ENCODE data around the gene PEX14.

The PEX14 gene

GRCh38 chr1:10662824-10663677, 188.3 kb downstream of the PEX14 start:
- DNase-seq (ENCODE audit: low read depth in 2 of 2), result no peak

- DNase-seq (ENCODE audit: low read depth in 2 of 2), result no peak
These were observed 188.9 kb downstream of the PEX14 start for GRCh38 chr1:10663678-10664035.

- no peak for DNase-seq (ENCODE audit: low read depth in 2 of 2)
These were observed 189.5 kb downstream of the PEX14 start for GRCh38 chr1:10664251-10664650.

GRCh38 chr1:10665226-10665625, 190.5 kb downstream of the PEX14 start:
- DNase-seq (ENCODE audit: low read depth in 2 of 2), result no peak

- no peak for DNase-seq (ENCODE audit: low read depth in 2 of 2)
These were observed 191.4 kb downstream of the PEX14 start for GRCh38 chr1:10665930-10666850.

- no peak for DNase-seq (ENCODE audit: low read depth in 2 of 2)
These were observed 193.4 kb downstream of the PEX14 start for GRCh38 chr1:10667861-10668761.

- DNase-seq (ENCODE audit: low read depth in 2 of 2), result no peak
These were observed 194.8 kb downstream of the PEX14 start for GRCh38 chr1:10669570-10669969.

- DNase-seq (ENCODE audit: low read depth in 2 of 2), result no peak
These were observed 195.4 kb downstream of the PEX14 start for GRCh38 chr1:10670190-10670589.

GRCh38 chr1:10671090-10671489, 196.3 kb downstream of the PEX14 start:
- DNase-seq (ENCODE audit: low read depth in 2 of 2), result no peak

- DNase-seq (ENCODE audit: low read depth in 2 of 2), result no peak
These were observed 197.0 kb downstream of the PEX14 start for GRCh38 chr1:10671622-10672342.

- DNase-seq (ENCODE audit: low read depth in 2 of 2), result no peak
These were observed 197.7 kb downstream of the PEX14 start for GRCh38 chr1:10672343-10673050.

GRCh38 chr1:10673109-10673711, 198.5 kb downstream of the PEX14 start:
- DNase-seq (ENCODE audit: low read depth in 2 of 2), result no peak

GRCh38 chr1:10674222-10674621, 199.5 kb downstream of the PEX14 start:
- DNase-seq (ENCODE audit: low read depth in 2 of 2), result no peak

- DNase-seq (ENCODE audit: low read depth in 2 of 2), result no peak
These were observed 200.2 kb downstream of the PEX14 start for GRCh38 chr1:10674700-10675609.

GRCh38 chr1:10675813-10676212, 201.1 kb downstream of the PEX14 start:
- no peak for DNase-seq (ENCODE audit: low read depth in 2 of 2)

GRCh38 chr1:10676963-10677362, 202.2 kb downstream of the PEX14 start:
- DNase-seq (ENCODE audit: low read depth in 2 of 2), result no peak

GRCh38 chr1:10677491-10678391, 203.0 kb downstream of the PEX14 start:
- DNase-seq (ENCODE audit: low read depth in 2 of 2), result no peak

- no peak for DNase-seq (ENCODE audit: low read depth in 2 of 2)
These were observed 203.7 kb downstream of the PEX14 start for GRCh38 chr1:10678402-10678801.

Measured in fibroblast of skin of left quadriceps (primary cell).